NCI-H524 (cell line): Measurements from ENCODE around the gene BRIP1.

ENCODE experiments used
- DNase-seq, 2 experiments: peaks; one replicate each; lab custom pipeline; 2025; lab: John Stamatoyannopoulos, UW

Gene BRIP1

GRCh38 chr17:61757168-61757567, 106.2 kb downstream of the BRIP1 start:
- DNase-seq = no peak

GRCh38 chr17:61756561-61756960, 106.8 kb downstream of the BRIP1 start:
- no peak for DNase-seq

- DNase-seq = no peak
These were observed 107.7 kb downstream of the BRIP1 start for GRCh38 chr17:61755668-61756067.

- no peak for DNase-seq
These were observed 108.2 kb downstream of the BRIP1 start for GRCh38 chr17:61755078-61755477.

GRCh38 chr17:61754124-61754523, 109.2 kb downstream of the BRIP1 start:
- DNase-seq = no peak

- no peak for DNase-seq
These were observed 109.6 kb downstream of the BRIP1 start for GRCh38 chr17:61753696-61754095.

GRCh38 chr17:61750656-61751055, 112.7 kb downstream of the BRIP1 start:
- no peak for DNase-seq

GRCh38 chr17:61749823-61750404, 113.4 kb downstream of the BRIP1 start:
- DNase-seq = no peak

GRCh38 chr17:61746248-61746985, 116.9 kb downstream of the BRIP1 start:
- DNase-seq = no peak

- DNase-seq = no peak
These were observed 118.5 kb downstream of the BRIP1 start for GRCh38 chr17:61744804-61745203.

- DNase-seq = no peak
These were observed 119.1 kb downstream of the BRIP1 start for GRCh38 chr17:61744252-61744651.

- no peak for DNase-seq
These were observed 119.6 kb downstream of the BRIP1 start for GRCh38 chr17:61743766-61744165.

- no peak for DNase-seq
These were observed 124.3 kb downstream of the BRIP1 start for GRCh38 chr17:61739002-61739401.

- DNase-seq = no peak
These were observed 125.1 kb downstream of the BRIP1 start for GRCh38 chr17:61738249-61738648.

GRCh38 chr17:61737820-61738219, 125.5 kb downstream of the BRIP1 start:
- DNase-seq = no peak

- no peak for DNase-seq
These were observed 126.9 kb downstream of the BRIP1 start for GRCh38 chr17:61736438-61736837.

- DNase-seq = no peak
These were observed 127.5 kb downstream of the BRIP1 start for GRCh38 chr17:61735807-61736206.

GRCh38 chr17:61734466-61734865, 128.9 kb downstream of the BRIP1 start:
- no peak for DNase-seq

- no peak for DNase-seq
These were observed 129.3 kb downstream of the BRIP1 start for GRCh38 chr17:61734012-61734411.

GRCh38 chr17:61733021-61733420, 130.3 kb downstream of the BRIP1 start:
- no peak for DNase-seq

- DNase-seq = no peak
These were observed 131.2 kb downstream of the BRIP1 start for GRCh38 chr17:61732169-61732568.

- no peak for DNase-seq
These were observed 132.0 kb downstream of the BRIP1 start for GRCh38 chr17:61731330-61731729.

- no peak for DNase-seq
These were observed 133.5 kb downstream of the BRIP1 start for GRCh38 chr17:61729690-61730268.
